Coronary artery (tissue), 2 donors: ENCODE measurements around the gene SLIT3.

Experiments used
- DNase-seq: peaks from one replicate; pipeline ENCODE4 v3.0.0-alpha.2; 2017; ENCODE audit warnings: low spot score
- H3K27ac ChIP-seq, 2 donors: fragments of 200-600 bp; sonication (generic); one replicate each; pipeline ENCODE4 v1.5.1; 2016 to 2019
- H3K4me3 ChIP-seq: fragments of 200-600 bp; sonication (generic); 2 replicates; pipeline ENCODE4 v1.5.1; 2016; ENCODE audit warnings: mild to moderate bottlenecking, moderate library complexity
- TF ChIP-seq, protein P1 (sequence below): fragments of 200-600 bp; sonication (generic); IDR thresholded peaks from one replicate; pipeline ENCODE4 v1.5.1; 2019; ENCODE audit warnings: antibody characterized with exemption

SLIT3 gene

GRCh38 chr5:168813184-168813968 is 487.6 kb downstream of the SLIT3 start:
- TF ChIP-seq, protein P1, sequence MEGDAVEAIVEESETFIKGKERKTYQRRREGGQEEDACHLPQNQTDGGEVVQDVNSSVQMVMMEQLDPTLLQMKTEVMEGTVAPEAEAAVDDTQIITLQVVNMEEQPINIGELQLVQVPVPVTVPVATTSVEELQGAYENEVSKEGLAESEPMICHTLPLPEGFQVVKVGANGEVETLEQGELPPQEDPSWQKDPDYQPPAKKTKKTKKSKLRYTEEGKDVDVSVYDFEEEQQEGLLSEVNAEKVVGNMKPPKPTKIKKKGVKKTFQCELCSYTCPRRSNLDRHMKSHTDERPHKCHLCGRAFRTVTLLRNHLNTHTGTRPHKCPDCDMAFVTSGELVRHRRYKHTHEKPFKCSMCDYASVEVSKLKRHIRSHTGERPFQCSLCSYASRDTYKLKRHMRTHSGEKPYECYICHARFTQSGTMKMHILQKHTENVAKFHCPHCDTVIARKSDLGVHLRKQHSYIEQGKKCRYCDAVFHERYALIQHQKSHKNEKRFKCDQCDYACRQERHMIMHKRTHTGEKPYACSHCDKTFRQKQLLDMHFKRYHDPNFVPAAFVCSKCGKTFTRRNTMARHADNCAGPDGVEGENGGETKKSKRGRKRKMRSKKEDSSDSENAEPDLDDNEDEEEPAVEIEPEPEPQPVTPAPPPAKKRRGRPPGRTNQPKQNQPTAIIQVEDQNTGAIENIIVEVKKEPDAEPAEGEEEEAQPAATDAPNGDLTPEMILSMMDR, result no peak
- Histone ChIP-seq H3K4me3 (no peak overlapping the region), H3K27ac (no peak overlapping the region)
- DNase-seq, result no peak

DNA sequence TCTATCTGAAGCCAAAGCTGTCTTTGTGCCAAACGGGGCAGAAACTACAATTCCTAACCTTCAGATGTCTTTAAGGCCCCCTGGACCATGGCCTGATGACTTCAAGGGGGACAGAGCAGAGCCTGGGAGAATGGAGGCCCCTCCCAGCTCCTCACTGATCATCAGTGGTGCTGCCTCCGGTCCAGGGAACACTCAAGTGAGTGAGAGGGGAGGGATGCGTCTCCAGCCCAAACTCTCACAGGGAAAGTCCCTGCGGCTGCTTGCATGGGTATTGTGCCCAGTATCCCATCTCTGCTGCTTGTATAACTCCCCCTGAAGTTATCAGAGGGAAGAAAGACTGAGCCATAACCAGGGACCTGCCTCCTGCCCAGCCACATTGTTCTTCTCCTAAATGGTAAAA is 490.3 kb downstream of the SLIT3 start:
- no peak for DNase-seq
- TF ChIP-seq, protein P1, result no peak
- Histone ChIP-seq H3K4me3 (no peak overlapping the region), H3K27ac (no peak overlapping the region)

GRCh38 chr5:168809218-168809617 is 491.7 kb downstream of the SLIT3 start:
- H3K27ac ChIP-seq, result no peak overlapping the region
- no peak for DNase-seq
- no peak overlapping the region for H3K4me3 ChIP-seq
- TF ChIP-seq, protein P1, result no peak

DNA sequence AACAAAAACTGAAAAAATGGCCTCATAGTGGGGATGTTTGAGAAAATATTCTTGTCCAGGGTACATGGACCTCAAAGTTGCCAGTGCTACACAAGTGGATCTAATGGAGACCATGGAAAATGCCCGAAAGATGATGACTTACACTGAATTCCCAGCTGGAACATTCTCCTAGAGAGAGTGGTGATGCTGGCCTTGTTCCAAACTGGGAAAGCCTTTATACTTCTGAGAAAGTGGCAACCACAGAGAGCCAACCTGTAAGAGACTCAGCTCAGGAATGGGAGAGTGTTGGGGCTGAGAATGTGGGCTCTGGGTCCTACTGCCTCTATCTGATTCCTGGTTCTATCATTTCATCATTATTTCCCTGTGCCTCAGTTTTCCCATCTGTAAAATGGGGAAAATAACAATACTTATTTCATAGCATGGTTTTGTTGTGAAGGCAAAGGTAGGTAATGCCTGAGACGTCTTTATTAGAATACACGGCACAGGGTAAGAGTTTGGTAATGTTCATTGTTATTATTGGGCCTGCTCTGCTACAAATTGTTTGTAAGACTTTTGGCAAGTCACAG is 492.8 kb downstream of the SLIT3 start:
- DNase-seq, result no peak

DNA sequence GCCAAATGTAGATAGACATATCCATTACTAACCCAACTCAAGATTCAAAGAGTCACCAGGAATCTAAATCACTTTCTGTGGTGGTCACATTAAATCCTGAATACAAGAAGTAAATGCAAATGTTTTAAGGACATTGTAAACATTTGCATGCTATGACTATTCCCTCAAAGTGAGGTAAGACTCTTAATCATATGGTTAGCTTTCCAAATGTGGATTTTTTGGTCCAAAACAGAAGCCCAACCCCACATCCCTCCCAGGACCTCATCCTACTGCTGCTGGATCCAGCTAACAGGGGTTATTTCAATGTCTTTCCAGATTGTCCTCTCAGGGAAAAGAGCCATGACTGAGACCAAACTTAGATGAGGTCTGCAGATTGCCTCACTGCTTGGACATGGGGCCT is 493.7 kb downstream of the SLIT3 start:
- H3K27ac ChIP-seq, result no peak overlapping the region
- TF ChIP-seq, protein P1, result no peak
- no peak overlapping the region for H3K4me3 ChIP-seq
- DNase-seq, result no peak

More for the DNA sequence above, 492.8 kb downstream of the SLIT3 start:
- Histone ChIP-seq H3K27ac (no peak overlapping the region), H3K4me3 (no peak overlapping the region)
- TF ChIP-seq, protein P1, result no peak

- H3K4me3 ChIP-seq, result no peak overlapping the region
- TF ChIP-seq, protein P1, result no peak
- no peak for DNase-seq
- no peak overlapping the region for H3K27ac ChIP-seq
These were observed 497.4 kb downstream of the SLIT3 start for GRCh38 chr5:168803541-168803940.

DNA sequence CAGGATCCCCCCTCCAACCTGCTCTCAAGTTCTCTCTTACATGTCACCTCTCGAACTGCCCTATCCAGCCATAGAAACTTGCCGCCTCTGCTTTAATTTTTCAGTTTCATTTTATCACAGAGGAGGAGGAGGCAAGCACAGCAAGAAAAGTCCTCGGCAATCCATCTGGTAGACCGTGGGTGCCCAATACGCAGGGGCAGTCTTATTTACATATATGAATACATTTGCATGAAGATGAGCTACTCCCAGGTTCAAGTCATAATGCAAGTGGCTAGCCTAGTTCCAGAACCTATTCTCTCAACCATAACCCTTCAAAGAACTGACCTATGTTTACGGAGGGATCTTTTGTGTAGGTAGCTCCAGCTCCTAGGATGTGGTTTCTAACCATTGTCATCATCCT is 498.6 kb downstream of the SLIT3 start:
- TF ChIP-seq, protein P1, result no peak
- DNase-seq, result no peak
- H3K27ac ChIP-seq, result no peak overlapping the region
- no peak overlapping the region for H3K4me3 ChIP-seq
